GM10266 (cell line): ENCODE measurements around the gene NEDD4.
A peak's percentile ranks its signal among the peaks of the same experiment; 100 is the strongest.

Experiments used
- DNase-seq: peaks from one replicate; pipeline ENCODE4 v3.0.0; 2012; ENCODE audit errors: extremely low spot score
- CTCF ChIP-seq: IDR thresholded peaks from 2 replicates; pipeline ENCODE4 v1.5.1; 2012; ENCODE audit warnings: mild to moderate bottlenecking, low read depth; ENCODE audit not compliant: control insufficient read depth, insufficient read depth; ENCODE audit errors: missing control alignments

The NEDD4 gene

GRCh38 chr15:56001471-56002078, 8.2 kb upstream of the NEDD4 start:
- no peak for TF ChIP-seq CTCF
- no peak for DNase-seq

DNA sequence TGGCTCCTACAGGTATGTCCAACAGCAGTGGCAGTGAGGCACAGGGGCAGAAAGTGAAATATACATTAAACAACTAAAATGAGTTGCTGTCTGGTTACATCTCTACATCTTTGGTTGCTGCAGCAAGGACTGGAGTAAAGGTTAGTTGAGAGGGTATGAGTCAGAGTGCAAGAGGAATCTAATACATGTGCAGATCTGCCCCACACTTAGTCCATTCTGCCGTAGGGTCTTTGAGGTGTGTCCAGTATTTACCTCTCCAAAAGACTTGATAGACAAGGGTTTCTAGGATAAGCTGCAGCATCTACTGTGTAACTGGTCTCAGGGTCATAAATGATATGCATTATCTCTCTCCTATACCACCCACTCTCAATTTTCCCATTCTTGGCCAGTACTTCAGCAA, 6.2 kb upstream of the NEDD4 start:
- TF ChIP-seq CTCF, result no peak
- no peak for DNase-seq

GRCh38 chr15:55998478-55998877, 5.1 kb upstream of the NEDD4 start:
- no peak for DNase-seq
- no peak for TF ChIP-seq CTCF

GRCh38 chr15:55993804-55994560, 570 bp upstream of the NEDD4 start:
- TF ChIP-seq CTCF, result no peak
- DNase-seq, result peak; percentile 37

- DNase-seq, result no peak
- no peak for TF ChIP-seq CTCF
Observed at GRCh38 chr15:55992769-55993110, 672 bp downstream of the NEDD4 start.

DNA sequence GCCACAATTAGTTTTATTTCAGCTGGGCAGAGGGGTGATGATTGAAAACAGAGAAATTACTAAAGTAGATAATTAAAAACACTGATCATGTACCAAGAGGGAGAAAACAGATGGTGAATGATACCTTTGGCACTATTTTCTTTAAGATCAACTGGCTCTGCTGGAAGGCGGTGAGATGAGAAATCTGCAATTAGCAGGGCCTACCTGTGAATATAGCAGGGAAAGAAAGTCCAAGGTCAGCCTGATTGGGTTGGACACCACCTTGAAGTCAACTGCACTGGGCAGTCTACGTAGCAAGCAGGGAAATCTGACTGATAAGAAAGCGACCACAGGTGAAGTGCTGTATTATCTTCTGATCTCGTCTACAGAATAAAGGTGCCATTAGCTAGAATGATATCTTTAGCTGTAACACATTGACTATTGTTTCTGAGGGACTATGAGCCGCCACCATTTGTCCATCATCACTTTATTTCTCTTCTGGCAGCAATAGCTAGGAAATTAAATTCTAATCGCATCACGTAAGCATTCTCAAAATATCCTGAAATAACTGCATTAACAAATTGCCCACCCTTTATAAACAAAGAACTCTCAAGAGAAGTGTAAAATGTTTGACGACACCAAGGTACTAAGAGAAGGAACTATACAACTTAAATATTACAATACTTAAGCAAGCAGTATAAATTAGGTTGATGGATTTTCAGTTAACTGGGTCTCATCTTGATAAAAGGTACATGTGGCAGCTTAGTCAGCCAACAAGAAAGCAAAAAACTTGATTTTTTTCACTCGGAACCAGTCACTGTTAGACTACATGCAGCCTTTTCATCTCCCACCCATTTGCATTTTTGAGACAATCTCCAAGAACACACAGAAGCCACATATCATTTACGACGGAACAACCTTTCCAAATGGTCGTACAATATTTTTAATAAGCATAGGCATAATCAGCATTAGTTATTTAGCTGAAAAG, 1.3 kb downstream of the NEDD4 start:
- no peak for TF ChIP-seq CTCF
- no peak for DNase-seq
